Astrocyte of the hippocampus (primary cell): Measurements from ENCODE around the gene PPEF2.

Experiments used
- DNase-seq: peaks from one replicate; pipeline ENCODE4 v3.0.0; 2011; ENCODE audit warnings: low read depth, low spot score

PPEF2 gene

GRCh38 chr4:75895744-75896314 is 6.4 kb downstream of the PPEF2 start:
- peak; percentile 37 for DNase-seq

DNA sequence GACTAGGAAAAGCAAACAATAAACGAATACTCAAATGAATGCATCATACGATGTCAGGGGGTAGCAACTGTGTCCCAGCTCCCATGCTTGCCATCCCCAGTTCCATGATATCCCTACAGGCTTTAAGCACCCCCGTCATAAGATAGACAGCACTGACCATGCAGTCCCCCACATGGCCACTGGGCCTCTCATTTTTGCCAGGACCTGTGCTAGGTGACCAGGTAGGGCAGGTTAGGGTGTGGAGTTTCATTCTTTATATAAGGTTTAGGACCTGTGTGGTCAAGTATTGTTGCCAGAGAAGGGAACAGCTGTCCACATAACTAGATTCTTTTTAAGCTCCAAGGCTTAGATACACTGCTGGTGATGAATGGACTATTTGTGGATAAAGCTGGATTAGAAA is 9.7 kb downstream of the PPEF2 start:
- DNase-seq: no peak

- DNase-seq: no peak
Measured at GRCh38 chr4:75891611-75892010, 10.6 kb downstream of the PPEF2 start.

- DNase-seq: no peak
Measured at GRCh38 chr4:75889537-75890199, 12.6 kb downstream of the PPEF2 start.

- DNase-seq: no peak
Measured at GRCh38 chr4:75886104-75886503, 16.1 kb downstream of the PPEF2 start.

DNA sequence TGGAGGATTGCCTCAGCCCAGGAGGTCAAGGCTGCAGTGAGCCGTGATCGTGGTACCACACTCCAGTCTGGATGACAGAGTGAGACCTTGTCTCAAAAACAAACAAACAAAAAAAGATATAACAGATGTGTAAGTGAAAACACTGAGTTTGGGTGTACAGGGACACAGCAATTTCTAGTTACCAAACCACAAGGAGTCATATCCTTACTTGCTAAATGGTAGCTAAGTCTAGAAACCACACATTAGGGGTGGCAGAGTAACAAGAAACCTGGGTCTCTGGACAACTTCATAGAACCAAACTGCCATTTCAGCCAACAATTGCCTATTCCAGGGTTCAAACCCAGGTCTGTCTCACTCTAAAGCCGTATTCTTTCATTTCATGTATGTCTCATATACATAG is 20.8 kb downstream of the PPEF2 start:
- no peak for DNase-seq

GRCh38 chr4:75880278-75880677 is 22.0 kb downstream of the PPEF2 start:
- no peak for DNase-seq

DNA sequence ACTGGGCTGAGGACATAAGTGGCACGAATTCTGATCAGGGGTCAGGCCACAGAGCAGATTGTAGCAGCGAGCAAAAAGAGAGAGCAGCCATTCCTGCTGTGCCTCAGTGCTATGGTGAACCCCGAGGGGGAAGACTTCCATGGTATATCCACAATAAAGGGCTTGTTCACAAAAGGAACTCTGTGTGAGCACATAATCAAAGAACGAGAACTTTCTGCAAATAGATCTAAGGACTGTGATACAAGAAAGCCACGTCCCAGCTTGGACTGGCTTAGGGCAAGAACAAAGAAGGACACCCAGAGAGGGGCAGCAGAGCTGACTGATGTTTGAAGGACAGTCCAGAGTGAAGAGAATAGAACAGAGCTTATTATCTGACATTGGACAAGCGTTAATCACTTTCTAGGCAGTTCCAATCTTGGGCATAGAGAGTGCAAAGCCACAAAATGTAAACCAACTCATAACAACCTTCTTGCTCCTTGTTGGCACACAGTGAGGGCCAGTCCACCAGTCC is 24.0 kb downstream of the PPEF2 start:
- DNase-seq: no peak

GRCh38 chr4:75876218-75876617 is 26.0 kb downstream of the PPEF2 start:
- no peak for DNase-seq

DNA sequence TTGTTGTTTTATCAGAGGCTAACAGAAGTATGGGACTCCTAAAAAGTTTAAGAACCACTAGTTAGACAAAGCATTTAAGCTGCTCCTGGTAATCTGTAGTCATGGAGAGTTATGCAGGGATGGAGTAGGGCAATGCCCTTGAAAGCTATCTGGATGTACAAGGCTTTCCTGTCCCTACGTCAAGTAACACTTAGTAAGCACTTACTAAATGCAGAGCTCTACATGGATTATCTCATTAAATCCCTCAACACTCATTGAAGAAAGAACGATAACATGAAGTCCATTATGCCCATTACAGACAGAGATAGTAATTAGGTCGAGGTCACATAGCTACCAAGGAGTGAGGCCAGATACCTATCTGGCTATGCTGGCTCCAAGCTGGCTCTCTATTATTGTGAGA is 33.2 kb downstream of the PPEF2 start:
- no peak for DNase-seq

GRCh38 chr4:75867130-75867529 is 35.1 kb downstream of the PPEF2 start:
- DNase-seq: no peak

DNA sequence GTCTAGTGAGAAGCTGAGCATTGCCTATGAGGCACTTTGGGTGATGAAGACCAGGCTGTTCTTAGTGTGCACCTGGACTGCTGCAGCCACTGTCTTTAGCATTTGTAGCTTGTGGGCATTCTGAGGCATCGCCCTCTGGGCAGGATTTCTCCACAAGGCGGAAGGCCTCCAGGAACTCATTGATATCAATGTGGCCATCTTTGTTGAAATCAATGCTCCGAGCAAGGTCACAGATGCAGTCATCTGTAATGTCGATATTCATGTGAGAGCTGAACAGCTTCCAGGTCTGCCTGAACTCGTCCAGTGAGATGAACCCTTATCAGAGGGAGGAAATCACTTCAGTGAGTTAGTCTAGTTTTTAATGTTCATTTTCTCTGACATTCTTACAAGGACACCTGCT is 41.6 kb downstream of the PPEF2 start:
- DNase-seq: no peak

GRCh38 chr4:75858721-75859120 is 43.5 kb downstream of the PPEF2 start:
- DNase-seq: no peak

DNA sequence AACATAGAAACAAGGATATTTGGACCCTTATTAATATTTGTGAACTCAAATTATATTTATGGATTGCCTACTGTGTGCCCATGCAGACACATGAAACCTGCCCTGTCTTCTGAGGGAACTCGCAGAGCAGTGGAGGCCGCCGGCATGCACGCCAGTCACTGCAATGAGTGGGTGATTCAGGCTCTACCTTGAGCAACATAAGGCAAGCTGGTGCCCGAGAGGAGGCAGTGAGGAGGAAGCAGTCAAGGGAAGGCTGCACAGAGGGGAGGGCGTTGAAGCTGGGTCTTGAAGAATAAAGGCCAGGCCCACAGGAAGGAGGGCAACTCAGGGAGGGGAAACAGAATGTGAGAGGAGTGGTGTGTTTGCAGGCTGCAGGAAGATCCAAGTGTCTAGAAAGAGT is 52.8 kb downstream of the PPEF2 start:
- DNase-seq: peak; percentile 11

GRCh38 chr4:75848891-75849290 is 53.4 kb downstream of the PPEF2 start:
- DNase-seq: peak; percentile 52

GRCh38 chr4:75848171-75848760 is 54.0 kb downstream of the PPEF2 start:
- peak; percentile 92 for DNase-seq

DNA sequence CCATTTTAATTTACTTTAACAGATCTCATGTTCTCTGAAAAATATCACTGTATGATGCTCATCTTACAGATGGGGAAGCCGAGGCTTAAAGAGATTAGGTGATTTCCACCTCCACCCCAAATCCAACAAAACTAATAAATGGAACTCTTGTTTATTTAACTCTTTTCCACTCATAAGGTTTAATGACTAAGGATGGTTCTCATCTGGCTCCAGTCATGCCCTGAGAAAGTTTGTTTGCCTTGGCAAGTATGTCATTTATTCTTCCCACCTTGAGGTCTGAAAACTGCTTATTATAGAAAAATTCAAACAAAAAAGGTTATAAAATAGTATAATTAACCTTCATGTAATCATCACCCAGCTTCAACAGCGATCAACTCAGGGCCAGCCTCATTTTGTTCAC is 56.3 kb downstream of the PPEF2 start:
- DNase-seq: peak; percentile 37

GRCh38 chr4:75844151-75844662 is 58.0 kb downstream of the PPEF2 start:
- peak; percentile 87 for DNase-seq

GRCh38 chr4:75843596-75843995 is 58.7 kb downstream of the PPEF2 start:
- DNase-seq: peak; percentile 21

- peak; percentile 45 for DNase-seq
Measured at GRCh38 chr4:75841641-75842520, 60.4 kb downstream of the PPEF2 start.

GRCh38 chr4:75834772-75835154 is 67.5 kb downstream of the PPEF2 start:
- no peak for DNase-seq
